G401 (cell line): Measurements from ENCODE around the gene SMARCD1. TPM values are rescaled to one million over a fixed set of nuclear protein-coding genes. Genes with fewer than 3 reads are reported as not detected.
"Not testable (repeated sequence)": the region's sequence is repeated elsewhere in the genome, so short reads cannot be mapped to it uniquely, and the experiment has no call there.

Experiments
- DNase-seq: peaks from one replicate; pipeline ENCODE4 v3.0.0-alpha.2; 2015; ENCODE audit warnings: low spot score
- in situ Hi-C: cut with HindIII; loops from 2 replicates; pipeline ENCODE4 v1.10.0; 2016; ENCODE audit warnings: low sequenced_read_pairs, mixed read lengths
- total RNA-seq: library from RNA; depleted of rRNA; stranded (reverse); fragments of >200 nt; shearing (Covaris generic); gene quantifications from 2 replicates; pipeline ENCODE4 v1.2.3, GENCODE V29; 2014

SMARCD1 gene
- total RNA-seq, 1 experiment from 2014 or later, result 68.1 TPM

DNA sequence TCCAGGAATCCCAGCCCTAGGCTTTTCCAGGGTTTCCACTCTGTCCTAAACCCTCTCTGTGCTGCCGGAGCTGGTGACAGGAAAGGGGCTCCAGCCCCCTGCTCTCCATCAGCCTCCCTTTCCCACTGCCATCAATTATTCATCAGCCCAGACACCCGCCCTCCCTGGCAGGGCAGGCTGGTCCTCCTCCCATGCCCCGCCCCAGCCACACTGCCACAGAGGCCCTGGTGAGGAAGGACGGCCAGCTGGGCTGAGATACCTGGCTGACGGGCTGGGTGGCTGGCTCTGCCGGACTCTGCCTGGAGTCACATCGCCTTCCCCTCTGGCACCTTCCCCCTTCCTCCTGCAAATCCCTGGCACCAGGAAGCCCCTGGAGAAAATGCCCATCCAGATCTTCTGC lies 11.9 kb upstream of the SMARCD1 start:
- in situ Hi-C loops, result no loop called here

DNA sequence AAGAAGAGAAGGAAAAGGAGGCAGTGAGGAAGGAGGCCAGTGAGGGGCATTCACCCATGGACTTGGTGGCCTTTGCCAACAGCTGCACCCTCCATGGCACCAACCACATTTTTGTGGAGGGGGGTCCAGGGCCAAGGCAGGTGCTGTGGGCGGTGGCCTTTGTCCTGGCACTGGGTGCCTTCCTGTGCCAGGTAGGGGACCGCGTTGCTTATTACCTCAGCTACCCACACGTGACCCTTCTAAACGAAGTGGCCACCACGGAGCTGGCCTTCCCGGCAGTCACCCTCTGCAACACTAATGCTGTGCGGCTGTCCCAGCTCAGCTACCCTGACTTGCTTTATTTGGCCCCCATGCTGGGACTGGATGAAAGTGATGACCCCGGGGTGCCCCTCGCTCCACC lies 11.4 kb upstream of the SMARCD1 start:
- DNase-seq, result no peak
- in situ Hi-C loops, result no loop called here

More for the DNA sequence above, 11.9 kb upstream of the SMARCD1 start:
- no peak for DNase-seq

DNA sequence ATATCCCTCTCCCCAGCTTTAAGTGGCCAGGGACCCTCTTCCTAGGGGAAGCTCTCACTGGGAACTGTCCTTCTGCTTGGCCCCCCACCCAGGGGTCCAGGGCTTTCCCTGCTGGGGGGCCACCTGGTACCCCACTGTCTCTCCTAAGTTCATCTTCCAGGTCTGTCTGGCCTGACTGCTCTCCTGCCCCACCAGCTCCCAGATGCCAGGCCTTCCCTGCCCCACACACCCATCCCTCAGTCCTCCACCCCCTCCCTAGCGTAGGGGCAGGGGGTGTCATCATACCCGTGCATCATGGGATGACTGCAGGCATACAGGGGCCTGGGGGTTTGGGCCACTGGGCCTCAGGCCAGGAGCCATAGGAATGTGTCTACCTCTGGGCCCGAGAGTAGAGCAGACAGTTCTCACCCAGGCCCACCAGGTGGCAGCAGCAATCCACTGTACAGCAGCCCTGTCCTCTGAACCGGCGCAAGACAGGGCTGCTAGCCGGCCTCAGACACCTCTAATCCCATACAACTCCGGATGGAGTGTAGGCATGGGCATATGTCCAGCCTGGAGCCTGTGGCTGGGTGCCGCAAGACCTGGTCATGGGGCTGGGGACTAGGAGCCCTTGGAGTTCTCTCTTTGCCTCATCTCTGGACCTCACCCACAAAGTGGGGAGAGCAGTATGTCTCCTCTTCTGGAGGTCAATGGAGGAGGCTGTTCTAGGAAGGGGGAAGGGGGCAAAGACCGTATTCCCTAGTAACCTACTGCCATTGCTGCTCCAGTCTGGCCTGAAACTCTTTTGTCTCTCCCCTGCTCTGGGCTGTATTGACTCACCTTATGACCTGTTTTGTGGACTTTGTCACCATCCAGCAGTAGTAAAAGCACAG lies 10.0 kb upstream of the SMARCD1 start:
- peak; percentile 89 for DNase-seq
- in situ Hi-C loops, result no loop called here

DNA sequence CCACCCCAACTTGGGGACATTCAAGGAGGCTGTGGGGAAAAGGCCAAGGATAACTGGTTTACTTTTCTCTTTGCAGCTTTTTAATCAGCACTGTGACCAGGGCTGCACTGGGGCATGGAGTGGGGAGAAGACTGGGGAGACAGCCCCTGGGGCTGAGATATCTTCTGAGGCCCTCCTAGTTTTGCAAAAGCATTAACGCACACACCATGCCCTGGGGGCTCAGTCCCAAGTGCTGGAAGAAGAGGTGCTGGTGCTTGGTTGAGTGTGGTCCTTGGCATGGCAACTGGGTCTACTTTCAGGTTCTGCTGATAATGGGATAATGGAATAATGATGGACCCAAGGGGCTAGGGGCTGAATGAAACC lies 9.4 kb upstream of the SMARCD1 start:
- in situ Hi-C loops, result no loop called here
- DNase-seq, result no peak

DNA sequence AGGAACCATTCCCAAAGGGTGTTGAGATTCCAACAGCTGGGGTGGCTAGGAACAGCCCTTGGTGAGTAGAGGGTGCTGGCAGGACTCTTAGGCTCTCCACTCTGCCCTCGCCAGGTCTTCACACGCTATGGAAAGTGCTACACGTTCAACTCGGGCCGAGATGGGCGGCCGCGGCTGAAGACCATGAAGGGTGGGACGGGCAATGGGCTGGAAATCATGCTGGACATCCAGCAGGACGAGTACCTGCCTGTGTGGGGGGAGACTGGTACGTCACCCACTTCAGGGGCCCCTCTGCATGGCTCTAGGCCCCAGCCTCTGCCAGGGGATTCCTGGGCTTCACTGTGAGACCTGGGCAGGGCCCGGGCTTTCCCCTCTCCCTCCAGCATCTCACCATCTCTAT lies 8.0 kb upstream of the SMARCD1 start:
- no peak for DNase-seq
- in situ Hi-C loops, result no loop called here

DNA sequence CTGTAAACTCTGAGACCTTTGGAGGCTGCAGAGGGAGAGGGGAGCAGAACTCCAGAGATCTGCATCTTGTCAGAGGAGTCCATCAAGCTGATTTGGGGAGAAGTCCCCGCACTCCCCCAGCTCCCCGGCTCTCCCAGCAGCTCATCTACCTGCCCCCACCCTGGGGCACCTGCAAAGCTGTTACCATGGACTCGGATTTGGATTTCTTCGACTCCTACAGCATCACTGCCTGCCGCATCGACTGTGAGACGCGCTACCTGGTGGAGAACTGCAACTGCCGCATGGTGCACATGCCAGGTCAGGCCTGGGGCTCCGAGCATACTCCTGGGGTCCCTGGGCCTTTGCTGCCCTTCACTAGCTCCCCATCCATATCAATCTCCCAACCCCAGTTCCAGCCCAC lies 6.9 kb upstream of the SMARCD1 start:
- in situ Hi-C loops, result no loop called here
- DNase-seq, result no peak

DNA sequence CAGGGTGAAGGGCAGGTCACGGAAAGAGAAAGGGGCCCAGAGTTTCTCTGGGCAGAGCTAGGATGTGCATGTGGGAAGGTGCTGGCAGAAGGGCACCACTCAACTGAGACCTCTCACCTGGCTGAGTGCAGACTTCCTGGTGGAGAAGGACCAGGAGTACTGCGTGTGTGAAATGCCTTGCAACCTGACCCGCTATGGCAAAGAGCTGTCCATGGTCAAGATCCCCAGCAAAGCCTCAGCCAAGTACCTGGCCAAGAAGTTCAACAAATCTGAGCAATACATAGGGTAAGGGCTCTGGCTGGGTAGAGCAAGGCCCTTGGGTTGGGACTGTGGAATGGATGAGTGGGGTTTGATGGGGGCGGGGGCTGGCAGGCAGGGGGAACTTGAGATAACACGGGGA lies 5.4 kb upstream of the SMARCD1 start:
- DNase-seq, result no peak
- in situ Hi-C loops, result no loop called here

DNA sequence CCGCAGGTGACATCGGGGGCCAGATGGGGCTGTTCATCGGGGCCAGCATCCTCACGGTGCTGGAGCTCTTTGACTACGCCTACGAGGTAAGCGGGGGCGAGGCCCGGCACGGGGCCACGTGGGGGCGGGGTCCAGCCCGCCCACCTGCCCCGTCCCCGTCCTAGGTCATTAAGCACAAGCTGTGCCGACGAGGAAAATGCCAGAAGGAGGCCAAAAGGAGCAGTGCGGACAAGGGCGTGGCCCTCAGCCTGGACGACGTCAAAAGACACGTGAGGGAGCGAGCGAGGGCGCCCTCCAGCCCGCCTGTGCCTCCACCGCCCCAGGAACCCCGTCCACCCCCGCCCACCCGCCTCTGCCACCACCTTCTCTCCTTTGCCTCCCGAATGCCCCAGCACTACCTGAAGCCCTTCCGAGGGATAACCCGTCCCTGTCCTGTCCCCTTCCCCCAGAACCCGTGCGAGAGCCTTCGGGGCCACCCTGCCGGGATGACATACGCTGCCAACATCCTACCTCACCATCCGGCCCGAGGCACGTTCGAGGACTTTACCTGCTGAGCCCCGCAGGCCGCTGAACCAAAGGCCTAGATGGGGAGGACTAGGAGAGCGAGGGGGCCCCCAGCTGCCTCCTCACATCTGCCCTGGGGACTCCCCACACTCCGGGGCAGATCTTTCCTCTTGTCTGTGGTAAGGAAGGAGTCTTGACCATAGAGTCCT lies 3.9 kb upstream of the SMARCD1 start:
- DNase-seq, result no peak
- in situ Hi-C loops, result no loop called here

DNA sequence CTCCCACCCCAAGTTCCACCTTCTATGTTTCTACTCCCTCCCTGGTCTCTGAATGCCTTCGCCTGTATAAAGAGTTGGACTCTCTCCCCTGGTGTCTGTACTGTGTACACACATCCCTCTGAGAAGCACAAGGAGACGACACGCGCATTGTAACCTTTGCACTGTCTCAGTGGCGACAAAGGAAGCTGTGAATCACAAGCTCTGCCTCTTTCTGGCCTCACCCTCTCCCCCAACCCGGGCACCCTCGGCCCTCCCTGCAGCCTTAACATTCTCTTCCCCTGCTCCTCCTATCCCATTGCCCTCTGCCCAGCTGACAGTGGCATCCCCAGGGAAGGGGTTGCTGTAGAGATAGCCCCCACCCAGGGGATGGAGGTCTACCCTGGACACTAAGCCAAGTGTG lies 2.5 kb upstream of the SMARCD1 start:
- no peak for DNase-seq
- in situ Hi-C loops, result no loop called here

DNA sequence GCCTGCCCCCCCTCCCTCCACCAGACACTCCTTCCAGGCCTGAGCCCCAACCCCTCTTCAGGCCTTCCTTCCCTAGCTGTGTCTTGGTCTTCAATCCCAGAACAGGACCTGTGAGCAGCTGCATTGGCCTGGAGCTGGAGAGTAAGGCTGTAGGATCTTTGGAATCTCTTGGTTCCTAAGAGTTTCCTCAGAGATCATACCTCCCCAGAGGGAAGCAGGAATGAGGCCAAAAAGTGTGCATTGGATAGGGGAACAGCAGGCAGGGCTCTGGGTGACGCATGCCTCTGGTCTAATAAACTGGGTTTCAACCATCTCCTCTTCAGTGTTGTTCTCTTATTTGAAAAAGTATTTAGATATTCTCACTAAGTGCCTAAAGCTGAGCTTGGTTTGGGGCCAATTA lies 1.8 kb upstream of the SMARCD1 start:
- in situ Hi-C loops, result no loop called here
- no peak for DNase-seq

DNA sequence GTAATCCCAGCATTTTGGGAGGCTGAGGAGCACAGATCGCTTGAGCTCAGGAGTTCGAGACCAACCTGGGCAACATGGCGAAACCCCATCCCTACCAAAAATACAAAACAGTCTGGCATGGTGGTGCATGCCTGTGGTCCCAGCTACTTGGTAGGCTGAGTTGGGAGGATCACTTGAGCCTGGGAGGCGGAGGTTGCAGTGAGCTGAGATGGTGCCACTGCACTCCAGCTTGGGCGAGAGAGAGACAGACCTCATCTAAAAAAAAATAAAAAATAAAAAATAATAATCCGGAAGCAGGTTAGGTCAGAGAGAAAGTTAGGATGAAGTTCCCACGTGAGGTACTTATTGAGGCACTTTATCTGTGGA lies 750 bp upstream of the SMARCD1 start:
- DNase-seq, in situ Hi-C loops: not testable (repeated sequence)

DNA sequence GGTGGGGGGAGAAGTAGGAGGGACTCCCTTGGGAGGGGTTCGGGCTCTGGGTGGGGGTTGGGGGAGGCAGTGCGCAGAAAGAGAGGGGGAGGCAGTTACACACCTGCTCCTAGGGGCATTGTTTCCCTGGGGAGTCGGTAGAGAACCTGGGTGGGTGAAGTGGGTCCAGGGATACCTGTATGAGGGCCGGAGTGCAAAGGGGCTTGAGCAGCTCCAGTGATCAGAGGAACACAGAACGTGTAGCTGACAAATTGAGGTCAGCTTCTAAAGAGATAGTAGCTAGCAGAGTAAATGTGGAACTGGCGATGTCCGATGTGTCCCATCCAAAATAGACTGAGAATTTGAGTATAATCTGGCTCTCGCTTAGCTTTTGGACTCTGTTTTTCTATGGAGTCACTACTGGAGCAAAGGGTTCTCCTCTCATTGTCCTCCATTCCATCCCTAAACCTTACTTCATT lies 502 bp downstream of the SMARCD1 start:
- peak; percentile 41 for DNase-seq
- in situ Hi-C loops, result no loop called here

DNA sequence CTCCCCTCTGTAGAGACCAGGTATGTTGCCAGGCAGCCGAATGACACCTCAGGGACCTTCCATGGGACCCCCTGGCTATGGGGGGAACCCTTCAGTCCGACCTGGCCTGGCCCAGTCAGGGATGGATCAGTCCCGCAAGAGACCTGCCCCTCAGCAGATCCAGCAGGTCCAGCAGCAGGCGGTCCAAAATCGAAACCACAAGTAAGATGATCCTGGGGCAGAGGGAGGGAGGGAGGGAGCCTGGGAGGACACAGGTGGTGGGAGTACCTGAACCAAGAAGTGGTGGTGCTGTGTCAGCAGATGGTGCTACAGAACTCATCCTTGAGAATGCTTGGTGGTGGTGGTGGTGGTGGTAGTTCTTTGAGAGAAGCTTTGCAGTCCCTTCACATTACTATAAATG lies 1.0 kb downstream of the SMARCD1 start:
- in situ Hi-C loops, result no loop called here

DNA sequence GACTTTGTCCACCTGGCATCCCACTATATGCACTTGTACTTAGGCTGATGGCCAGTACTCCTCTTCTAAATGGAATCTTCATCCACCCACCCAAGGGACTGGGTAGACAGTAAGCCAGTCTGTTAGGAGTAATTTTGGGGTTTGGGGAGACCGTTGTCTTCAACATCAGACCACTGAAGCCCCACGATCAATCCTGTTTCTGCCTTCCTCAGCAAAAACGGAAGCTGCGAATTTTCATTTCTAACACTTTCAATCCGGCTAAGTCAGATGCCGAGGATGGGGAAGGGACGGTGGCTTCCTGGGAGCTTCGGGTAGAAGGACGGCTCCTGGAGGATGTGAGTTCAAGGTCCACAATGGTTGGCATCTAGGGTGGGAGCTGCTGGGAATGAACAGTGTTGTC lies 2.0 kb downstream of the SMARCD1 start:
- in situ Hi-C loops, result no loop called here

More for the DNA sequence above, 1.0 kb downstream of the SMARCD1 start:
- peak; percentile 35 for DNase-seq

DNA sequence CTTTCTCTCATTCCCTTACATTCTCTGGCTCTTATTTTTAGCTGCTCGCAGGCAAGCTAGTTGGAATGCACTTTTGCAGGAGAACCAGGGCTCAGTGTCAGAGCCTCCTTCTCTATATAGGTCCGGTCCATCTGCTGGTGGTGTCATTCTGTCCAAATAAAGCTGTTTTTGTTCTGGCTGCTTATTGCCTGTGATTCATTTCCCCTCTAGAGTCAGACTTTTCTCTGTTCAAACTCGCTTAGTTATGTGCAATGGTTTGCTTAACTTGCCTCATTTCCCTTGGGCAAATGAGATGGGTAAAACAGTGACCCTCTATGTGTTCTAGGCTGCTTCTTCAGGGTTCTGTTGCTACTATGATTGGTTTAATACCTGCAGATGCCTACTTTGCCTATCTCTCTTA lies 2.9 kb downstream of the SMARCD1 start:
- no peak for DNase-seq
- in situ Hi-C loops, result no loop called here

More for the DNA sequence above, 2.0 kb downstream of the SMARCD1 start:
- no peak for DNase-seq

DNA sequence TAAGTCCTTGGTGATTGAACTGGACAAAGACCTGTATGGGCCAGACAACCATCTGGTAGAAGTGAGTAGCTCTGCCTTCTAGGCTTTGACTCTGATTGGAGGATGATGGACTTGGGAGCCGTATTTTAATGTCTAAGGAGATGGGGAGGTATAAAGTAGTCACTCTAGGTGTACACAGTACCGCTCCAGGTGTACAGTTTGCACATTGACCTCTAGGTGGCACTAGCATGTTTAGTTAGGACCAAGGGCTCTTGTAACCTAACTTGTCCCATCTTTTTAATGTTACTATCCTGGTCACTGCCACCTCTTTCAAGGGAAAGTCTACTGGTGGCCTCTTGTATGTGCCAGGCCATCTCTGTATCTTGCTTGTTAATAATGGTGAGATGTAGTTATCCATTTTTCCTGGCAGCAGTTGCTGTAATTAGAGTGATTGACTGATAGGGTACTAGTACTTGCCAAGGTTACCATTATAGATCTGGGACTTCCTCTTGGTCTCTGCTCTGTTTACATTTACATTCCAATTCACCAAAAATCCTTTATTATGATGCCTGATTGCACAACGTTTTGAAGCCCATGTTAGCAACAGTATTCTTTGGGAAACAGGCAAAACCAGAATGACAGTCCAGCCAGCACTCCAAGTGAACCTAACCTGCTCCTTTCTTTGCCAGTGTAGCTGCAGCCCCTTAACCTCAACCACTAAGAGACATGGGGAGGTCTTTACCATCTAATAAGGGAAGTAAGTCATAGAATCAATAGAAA lies 3.6 kb downstream of the SMARCD1 start:
- in situ Hi-C loops, result no loop called here

DNA sequence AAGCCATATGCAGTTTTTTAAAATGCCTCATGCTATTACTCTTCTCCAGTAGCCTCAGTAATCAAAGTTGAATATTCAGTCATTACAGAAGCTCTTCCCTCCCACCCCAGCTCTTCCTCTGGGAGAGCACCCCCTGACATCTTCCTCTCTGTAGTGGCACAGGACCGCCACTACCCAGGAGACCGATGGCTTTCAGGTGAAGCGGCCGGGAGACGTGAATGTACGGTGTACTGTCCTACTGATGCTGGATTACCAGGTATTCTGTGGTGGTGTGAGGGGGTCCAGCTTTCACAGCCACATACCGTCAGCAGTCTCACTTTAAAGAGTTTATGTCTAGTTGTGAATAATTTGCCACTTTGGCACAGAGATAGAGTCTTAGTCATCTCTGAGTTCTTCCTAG lies 4.6 kb downstream of the SMARCD1 start:
- DNase-seq, result no peak
- in situ Hi-C loops, result no loop called here

More for the DNA sequence above, 3.6 kb downstream of the SMARCD1 start:
- peak; percentile 87 for DNase-seq

DNA sequence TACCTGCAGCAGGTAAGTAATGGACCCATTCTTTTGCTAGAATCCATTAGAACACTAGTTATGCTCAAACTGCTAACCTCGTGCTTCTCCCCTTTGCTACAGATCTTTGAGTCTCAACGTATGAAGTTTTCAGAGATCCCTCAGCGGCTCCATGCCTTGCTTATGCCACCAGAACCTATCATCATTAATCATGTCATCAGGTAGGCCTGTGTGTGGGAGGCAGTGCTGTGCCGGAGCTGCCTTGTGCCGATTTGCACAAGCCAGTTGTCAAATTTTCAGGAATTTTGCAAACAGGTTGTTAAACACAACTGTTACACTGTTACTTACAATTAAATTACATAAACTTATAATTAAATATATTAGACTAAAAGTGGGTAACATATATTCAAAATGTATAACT lies 5.2 kb downstream of the SMARCD1 start:
- in situ Hi-C loops, result no loop called here
- no peak for DNase-seq

DNA sequence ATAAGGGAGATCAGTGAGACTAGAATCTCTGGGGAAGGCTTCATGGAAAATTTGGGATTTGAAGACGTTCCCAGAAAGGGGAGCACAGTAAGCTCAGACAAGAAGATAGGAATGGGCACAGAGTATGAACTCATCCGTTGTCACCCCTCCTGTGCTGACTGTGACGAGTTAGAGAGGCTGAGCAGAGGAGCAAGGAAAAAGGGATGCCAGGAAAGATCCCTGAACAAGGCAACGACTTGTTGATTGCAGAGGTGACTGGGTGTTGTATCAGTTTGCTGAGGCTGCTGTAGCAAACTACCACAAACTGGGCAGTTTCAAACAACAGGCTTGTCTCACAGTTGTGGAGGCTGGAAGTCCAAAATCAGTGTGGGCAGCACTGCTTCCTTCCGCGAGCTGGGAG lies 12.8 kb downstream of the SMARCD1 start:
- in situ Hi-C loops, result no loop called here
- no peak for DNase-seq
